Hematopoietic multipotent progenitor cell treated with erythropoietin and hydrocortisone succinate and interleukin-3 and kit ligand, for 17 days (in vitro differentiated cells): ENCODE results near the gene C22orf23.

ENCODE experiments used
- DNase-seq: peaks from one replicate; pipeline ENCODE4 v3.0.0-alpha.2; 2015; ENCODE audit warnings: low spot score

The C22orf23 gene

DNA sequence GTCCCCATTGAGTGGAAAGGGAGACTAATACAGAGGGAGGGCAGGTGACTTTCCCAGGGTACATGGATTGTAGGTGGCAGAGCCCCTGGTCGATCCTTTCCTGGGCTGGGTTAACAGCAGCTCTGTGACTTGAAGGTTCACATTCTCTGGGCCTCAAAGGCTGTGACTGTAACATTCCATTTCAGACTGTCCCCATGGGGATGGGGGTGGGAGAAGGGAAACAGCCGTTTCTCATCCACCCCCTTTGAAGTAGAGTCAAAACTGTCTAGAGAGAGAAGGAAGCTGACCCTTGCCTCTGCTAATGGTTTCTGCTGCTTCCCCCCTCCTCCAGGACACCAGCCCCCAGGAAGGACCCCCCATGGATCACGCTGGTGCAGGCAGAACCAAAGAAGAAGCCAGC lies 28.1 kb downstream of the C22orf23 start:
- DNase-seq = no peak

DNA sequence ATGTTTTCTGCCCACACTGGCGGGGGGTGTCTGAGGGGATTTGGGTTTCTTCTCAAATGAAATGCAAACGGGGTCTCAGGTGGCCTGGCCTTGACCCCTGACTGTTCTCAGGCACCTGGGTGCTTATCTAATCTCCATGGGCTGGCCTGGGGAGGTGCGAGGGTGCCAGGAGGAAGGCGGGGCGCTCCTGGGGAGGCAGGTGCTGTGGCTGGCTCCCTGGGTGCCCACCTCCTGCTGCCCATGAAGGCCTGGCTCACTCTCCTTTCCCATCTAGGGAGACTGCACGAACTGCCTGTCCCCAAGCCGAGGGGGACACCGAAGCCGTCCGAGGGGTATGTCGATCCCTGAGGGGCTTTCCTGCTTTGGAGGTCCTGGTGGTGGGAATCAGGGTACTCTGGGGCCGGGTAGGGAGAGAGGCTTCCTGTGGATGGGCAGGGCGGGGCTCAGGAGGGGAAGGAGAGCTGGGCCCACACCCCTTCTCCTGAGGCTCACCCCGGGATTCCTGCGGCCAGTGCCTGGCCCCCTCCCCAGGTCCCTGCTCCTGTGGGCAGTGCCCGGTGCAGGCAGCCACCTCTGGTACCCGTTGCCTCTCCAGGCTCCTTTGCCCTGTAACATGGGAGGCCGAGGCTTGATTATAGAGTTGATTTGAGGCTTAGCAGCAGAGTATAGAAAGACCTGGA lies 28.9 kb downstream of the C22orf23 start:
- DNase-seq = no peak

DNA sequence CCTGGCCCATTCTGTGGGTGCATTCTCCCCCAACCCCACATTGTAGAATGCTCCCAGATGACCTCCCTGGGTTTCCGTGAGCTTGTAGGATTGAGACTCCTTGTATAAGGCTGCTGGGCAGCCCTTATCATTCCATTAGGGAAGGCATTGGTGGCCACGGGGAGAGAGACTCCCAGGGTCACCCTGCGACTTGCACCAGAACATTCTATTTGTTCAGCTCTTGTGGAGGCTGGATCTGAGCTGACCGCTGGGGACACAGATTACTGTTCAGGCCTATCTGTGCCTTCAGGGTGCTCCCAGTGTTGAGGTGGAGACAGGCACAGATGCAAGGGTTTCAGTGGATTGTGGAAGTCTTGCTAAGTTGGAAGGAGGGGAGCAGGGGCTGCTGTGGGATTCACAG lies 29.5 kb downstream of the C22orf23 start:
- no peak for DNase-seq

DNA sequence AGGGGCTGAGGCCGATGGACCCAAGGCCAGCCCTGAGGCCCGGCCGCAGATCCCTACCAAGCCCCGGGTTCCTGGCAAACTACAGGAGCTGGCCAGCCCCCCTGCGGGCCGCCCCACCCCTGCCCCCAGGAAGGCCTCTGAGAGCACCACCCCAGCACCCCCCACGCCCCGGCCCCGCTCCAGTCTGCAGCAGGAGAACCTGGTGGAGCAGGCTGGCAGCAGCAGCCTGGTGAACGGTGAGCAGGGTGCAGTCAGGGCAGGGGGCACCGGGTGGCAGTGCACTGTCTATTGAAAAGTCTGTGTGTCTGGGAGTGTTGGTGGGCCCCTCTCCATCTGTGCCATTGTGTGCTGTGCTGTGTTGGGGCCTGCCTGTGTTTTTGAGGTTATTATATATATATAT lies 31.2 kb downstream of the C22orf23 start:
- DNase-seq = no peak

DNA sequence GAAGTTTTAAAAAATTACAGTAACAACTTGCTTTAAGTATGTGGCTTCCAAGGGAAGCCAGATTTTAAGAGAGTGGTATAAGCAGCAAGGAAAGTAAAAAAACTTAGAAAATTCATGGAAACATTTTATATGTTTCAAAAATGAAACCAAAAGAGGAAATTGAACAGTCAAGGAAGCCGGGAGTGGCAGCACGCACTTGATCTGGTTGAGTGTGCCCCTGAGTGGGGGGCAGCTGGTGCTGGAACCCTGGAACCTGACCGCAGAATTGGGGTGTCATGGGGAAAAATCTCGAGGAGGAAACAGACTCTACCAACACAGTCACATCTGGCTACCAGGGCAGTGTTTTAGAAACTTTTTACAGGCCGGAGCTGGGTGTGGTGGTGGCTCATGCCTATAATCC lies 33.3 kb downstream of the C22orf23 start:
- no peak for DNase-seq

DNA sequence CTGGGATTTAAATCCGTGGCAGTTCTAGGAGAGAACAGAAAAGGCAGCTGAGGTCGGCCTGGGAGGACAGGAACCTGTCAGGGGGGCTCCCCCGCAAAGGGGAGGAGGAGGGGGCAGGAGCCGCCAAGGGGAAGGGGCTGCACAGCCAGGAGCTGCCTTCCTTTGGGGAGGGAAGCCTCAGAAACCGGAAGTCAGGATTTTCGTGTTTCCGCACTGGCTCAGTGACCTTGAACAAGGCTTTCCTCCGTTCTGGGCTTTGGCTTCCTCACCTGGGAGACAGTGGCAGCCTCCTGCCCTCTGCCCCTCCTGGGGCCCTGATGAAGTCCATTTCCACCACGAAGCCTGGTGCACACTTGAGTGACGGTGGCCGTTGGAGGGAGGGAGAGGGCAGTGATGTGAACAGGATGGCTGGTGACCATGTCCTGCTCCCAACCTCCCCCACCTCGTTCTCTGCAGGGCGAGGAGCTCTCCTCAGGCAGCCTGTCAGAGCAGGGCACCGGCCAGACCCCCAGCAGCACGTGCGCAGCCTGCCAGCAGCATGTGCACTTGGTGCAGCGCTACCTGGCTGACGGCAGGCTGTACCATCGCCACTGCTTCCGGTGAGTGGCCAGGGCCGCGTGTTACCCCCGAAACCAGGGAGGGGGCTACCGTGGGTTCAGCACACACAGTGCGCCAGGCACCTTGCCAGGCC lies 34.7 kb downstream of the C22orf23 start:
- no peak for DNase-seq

DNA sequence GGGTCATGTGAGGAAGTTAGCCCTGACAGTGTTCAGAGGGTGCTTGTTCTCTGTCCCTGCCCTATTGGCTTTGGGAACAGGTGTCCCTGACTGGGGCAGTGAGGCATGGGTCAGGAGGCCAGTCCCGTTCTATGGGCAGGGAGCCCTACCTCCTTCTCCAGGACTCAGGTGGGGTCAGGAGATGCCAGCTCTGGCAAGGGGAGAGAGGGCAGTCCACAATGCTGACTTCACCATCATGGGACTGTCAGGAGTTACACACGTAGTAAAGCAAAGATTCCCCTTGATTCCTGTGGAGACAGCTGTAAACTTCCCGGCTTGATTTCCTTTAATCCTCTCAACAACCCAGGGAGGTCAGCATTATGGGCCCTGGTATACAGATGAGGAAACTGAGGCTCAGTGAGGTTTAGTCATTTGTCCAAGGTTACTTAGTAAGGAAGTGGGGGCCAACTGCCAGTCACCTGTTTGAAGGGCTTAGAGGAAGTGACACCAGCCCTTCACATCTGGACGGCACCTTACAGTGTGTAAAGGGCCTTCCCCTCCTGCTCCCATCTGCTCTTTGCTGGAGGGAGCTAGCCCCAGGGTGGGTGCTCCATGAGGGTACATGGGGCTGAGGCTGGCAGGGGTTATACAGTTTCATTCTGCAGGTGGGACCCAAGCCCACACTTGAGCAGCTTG lies 35.4 kb downstream of the C22orf23 start:
- no peak for DNase-seq

DNA sequence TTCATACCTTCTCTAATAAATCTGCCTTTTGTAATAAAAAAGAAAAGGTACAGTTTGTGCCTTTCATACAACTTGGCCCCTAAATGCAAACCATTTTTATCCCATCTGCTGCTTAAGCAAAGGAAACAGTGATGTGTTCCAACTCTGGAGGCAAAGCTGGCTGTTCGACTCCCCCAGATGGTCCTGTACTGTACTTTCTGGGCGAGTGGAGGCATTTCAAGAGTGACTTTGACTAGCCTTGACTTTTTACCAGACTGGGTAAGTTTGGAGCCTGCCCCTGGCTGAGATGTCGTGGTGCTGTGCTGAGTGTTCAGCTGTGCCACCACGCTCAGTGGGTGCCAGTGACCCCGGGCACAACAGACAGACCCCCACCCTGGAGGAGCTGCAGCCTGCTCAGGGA lies 37.1 kb downstream of the C22orf23 start:
- no peak for DNase-seq

DNA sequence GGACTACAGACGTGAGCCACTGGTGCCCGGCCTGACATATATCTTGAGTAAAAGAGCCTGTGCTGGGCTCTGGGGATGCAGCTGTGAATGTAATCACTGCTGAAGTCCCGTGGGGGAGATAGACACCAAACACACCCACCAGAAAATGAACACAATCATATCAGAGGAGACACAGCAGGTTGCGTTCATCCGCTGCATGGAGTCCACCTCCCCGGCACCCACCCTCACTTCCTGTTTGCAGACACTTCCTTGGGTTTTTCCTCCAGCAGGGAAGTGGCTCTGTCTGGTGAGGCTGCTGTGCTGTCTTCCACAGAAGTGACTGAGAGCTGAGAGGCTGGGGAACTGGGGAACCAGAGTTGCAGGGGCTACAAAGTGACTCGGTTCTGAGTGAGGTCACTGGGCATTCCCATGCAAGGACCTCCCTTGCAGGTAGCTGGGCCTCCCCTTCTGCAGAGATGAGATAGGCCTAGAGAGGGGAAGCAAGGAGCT lies 40.1 kb downstream of the C22orf23 start:
- no peak for DNase-seq

DNA sequence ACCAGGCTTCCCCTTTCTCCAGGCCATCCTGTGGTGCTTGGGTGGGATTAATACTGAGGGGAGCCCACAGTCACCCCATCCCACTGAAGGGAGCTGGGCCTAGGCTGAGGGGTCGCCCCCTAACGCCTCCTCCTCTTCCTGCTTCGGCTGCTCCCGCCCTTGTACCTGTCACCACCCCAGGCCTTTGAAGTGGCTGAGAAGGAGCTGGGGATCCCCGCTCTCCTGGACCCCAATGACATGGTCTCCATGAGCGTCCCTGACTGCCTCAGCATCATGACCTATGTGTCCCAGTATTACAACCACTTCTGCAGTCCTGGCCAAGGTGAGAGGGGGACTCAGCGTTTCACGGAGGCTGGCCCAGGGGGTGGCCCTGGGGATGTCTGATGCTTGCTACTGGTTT lies 41.2 kb downstream of the C22orf23 start:
- DNase-seq = no peak

DNA sequence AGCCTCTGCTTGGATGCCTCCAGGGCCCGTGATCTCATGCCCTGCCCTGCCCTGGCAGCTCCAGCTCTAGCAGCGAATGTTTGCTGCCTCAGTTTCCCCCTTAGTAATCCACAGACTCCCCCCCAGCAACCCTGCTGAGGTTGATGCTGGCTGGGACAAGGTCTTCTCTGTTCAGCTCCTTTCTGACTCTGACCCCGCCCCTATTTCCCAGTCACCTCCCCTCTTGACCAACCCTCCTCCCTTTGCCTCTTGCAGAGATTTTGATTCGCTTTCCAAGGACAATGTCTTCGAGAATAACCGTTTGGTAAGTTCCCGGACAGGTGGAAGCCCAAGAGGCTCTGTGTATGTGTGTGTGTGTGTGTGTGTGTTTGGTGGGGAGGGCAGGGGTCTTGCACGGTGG lies 41.7 kb downstream of the C22orf23 start:
- DNase-seq = no peak

DNA sequence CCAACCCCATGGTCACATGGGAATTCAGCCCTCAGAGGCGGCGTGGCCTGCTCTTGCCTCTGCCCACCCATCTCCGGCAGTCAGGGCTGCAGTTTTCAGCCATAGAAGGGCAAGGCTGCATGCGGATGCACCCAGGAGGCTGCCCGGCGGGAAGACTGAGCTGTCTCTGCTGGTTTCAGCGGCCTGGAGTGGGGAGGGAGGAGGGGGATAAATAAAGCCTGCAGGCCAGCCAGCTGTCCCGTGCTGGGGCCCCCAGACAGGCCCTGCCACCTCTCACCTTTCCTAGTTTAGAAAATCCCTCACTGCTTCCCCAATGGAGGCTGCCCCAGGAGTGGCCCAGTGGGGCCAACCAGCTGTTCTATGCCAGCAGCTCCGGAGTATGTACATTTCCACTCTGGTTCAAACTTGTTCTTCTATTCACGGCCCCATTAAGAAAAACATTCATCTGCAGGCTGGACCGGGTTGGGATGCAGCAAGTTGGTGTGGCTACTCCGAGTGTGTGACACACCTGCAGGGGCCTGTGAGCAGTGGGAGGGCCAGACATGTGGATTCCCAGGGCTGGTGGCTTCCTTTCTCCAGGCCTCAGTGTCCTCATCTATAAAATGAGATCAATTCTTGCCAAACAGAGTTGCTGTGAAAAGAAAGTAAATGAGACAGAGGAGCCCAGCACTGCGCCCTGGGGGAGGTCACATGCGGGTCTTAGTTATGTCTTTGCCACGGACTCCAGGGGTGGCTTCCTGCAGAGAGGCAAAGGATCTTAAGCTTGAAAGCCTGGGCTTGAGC lies 42.3 kb downstream of the C22orf23 start:
- no peak for DNase-seq

DNA sequence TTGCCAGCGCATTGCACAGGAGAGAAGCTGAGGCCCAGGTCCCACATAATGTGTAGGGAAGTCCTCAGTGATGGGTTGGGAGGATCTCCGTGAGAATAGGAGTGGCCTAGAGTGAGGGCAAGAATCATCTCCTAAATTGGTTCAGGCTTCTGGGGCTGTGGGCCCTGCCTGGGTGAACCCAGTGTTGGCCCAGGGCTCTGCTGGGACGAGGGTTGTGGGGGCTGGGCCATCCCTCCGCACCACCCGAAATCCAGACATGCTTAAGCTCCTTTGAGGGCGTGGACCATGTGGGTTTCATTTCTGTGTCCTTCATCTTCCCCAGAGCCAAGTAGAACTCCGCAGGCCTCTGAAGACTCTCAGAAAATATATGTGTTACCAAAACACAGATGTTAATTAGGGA lies 43.6 kb downstream of the C22orf23 start:
- no peak for DNase-seq

DNA sequence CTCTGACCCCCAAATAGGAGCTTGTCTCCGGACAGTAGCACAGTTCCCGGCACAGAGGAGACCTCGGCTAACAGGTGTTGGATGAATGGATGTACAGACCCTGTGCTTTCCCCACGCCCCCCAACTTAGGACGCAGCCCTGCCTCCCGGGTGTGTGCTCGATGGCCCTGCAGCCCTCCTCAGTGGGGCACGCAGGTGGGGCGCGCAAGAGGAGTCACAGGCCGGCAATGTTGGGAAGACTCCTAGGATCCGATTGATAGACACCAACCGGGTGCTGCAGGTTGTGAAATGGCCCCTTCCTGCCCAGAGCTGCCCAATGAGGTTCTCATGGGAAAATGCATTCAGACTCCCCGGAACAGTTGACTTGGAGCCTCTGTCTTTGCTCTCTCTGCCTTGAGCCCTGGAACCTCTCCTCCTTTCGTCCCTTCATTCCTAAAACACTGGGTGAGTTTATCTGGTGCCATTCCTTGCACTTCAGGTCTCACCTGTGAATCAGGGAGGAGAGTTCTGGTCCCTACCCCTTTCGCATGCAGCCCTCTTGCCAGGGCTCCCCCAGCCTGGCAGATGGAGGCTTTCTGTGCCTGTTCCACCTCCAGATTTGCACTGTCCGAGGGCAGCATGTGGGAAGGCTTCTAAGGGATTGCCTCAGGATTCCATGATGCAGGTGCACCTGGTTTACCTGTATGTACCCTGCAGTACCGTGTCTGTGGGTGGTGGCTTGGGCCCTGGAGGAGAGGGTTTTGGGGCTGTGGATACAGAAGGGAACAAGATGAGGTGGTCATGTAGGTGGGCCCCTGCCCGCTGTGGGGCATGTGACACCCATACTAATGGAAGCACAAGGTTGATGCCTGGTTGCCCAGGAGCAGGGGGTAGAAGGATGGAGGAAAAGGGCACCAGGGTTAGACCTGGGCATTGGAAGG lies 46.1 kb downstream of the C22orf23 start:
- no peak for DNase-seq

DNA sequence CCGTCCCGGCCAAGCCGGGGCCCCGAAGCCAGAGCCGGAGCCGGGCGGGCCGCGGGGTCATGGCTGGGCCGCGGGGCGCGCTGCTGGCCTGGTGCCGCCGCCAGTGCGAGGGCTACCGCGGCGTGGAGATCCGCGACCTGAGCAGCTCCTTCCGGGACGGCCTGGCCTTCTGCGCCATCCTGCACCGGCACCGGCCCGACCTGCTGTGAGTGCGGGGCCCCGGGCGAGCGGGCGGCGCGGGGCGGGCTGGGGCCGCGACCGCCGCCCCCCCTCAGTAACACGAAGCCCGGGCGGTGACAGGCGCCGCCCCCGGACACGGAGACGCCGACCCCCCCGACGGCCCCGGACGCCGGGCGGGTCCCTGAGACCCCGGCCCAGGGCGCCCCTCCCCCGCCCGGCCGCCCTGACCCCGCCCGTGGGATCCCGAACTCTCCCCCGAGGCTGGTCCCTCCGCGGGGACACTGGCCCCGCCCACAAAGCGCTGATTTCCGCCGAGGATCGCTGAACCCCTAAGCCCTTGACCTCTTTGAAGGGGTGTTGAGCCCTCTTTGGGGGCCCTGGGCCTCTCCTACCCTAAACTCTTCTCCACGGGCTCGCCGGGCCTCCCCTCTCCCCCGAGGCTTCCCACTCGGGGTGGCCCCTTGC lies 46.9 kb downstream of the C22orf23 start:
- DNase-seq = no peak

DNA sequence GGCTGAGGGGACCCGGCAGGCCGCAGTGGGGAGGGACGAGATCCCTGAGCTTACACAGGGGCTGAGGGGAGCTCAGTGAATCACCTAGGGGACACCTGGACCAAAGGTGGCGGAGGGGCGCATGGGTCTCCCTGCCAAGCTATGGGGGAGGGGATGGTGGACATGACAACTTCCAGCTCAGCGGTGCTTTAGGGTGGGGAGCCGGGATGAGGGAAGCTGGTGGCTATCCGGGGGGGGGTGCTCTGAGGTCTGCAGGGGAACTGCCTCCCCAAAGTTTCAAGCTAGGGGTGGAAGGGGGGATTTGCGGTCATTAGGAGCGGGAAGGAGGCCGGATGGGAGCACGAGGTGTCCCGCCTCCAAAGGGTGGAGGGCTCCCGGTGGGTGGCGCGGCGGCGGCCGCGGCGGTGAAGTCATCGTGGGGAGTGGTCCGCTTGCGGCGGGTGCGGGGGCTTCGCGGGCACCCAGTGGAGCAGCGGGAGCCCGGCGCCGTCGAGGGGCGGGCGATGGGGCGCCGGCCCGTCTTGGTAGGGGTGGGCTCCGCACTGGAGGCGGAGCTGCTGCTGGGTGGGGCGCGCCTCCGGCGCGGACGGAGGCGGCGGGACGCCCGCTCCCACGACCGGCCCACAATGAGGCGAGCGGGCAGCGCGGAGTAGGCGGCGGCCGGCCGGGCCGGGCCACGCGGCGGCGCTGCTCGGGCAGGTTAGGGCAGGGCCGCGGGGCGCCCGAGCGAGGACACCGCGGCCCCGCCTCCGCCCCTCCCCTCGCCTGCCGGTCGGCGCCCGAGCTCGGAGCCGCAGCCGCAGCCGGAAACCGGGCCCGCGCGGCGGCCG lies 47.7 kb downstream of the C22orf23 start, which contains the start of gene MICALL1:
Gene MICALL1, plus strand, starts transcription at position 764 of the 830 bp plus-strand sequence. CDS start 126 bp downstream, outside the sequence.
- DNase-seq = peak; percentile 54

DNA sequence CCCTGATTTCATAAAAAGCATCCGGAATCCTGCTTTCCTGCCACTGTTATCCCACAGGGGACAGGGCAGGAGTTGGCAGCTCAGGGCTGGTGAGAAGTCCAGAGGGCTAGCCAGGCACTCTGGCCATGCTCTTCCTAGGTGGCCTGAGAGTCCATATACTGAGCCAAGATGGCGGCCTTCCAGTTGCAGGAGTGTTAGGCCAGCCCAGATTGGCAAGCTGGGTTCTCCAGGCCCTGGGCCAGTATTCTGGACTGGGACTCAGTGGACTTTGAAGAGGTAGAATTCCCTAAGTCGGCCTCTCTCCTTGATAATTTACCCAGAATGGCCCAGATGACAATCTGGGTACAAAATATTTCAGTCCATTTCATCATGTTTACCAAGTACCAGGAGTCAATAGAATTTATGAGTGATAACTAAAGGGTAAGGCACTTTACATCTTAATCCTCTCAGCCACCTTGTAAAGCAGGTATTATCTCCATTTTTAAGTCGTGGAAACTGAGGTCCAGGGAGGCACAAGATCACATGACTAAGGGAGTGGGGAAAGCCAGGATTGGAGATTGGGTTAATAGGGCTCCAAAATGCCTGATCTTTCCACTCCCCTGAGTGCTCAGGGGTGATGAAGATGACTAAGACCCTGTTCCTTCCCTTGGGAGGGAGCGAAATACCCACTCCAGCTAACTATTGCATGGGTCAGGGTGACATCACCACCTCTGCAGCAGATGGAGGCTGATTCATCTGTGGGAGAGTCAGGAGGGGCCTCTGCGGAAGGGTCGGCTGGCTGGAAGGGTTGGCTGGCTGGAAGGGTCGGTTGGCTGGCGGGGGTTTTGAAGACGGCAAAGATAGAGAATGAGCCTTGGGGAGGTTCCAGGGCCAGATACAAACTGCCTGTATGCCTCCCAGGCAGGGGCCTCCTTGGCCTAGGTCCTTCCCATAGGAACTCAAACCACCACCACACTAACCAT lies 48.5 kb downstream of the C22orf23 start:
- DNase-seq = no peak

DNA sequence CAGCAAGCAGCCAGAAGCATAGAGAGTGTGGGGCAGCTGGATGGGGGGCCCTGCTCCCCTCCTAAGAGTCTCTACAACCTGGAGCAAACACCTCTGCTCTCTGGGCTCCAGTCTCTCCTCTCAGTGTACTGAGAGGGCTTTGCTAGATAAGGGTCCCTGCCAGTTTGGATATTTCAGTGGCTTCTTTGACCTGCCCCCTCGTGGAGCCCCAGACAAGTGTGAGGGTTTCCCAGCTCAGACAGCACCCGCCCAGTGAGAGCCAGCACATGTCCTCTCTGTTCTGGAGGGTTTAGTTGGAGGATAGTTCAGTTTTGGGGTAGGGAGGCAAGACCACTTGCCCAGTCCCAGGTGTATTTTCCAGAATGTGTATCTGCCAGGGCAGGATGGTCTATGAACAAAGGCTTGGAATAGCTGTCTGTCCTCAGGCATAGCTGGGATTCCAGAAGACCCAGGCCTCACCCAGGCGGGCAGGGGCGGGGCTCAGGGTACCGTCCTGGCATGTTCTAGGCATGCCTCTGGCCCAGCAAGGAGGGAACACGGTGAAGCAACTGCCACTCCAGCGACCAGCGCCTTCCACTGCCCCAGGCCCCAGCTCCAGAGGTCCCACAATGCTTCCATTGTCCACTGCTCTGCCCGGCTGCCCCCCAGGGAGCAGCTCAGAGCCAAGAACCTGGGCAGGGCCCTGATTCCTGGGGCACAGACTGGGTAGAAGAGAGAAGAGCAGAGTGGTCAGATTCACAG lies 54.8 kb downstream of the C22orf23 start:
- DNase-seq = no peak
